Measurements from ENCODE around the gene SEMA6C. TPM values are rescaled to one million over a fixed set of nuclear protein-coding genes. Genes with fewer than 3 reads are reported as not detected.
A peak's percentile ranks its signal among the peaks of the same experiment; 100 is the strongest.

Gene SEMA6C
- total and polyA plus RNA-seq, 2 of the 13 experiments (the other 11 are each of a cell fraction or from before 2014, with no cell fraction given): 1.4 to 2.9 TPM

DNA sequence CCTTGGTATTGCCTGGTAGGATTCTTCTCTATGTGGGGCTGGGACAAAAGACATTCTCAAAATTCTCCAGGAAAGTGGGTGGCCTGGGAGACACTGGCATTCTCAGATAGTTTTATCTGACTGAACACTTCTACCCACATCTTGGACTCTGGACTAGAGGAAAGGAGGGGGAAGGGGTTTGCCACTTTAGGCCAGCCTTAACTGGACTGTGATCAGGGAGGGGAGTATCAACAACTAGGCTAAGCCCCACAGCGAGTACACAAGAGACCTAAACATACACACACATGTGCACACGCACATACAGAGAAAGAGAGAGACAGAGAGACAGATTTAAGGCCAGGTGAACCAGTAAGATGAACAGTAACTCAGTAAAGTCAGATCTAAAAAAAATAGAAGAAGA is 1.2 kb upstream of the SEMA6C start (continued):
- TF ChIP-seq ARNT (IDR thresholded peaks at IDR 0.05): no peak
- TF ChIP-seq RBAK (CRISPR knock-in tag; IDR thresholded peaks at IDR 0.05): no peak
- TF ChIP-seq SNAI1 (CRISPR knock-in tag; IDR thresholded peaks at IDR 0.05; ENCODE audit: borderline replicate concordance): no peak
- TF ChIP-seq PBX2 (CRISPR knock-in tag; IDR thresholded peaks at IDR 0.05): no peak
- TF ChIP-seq FOXP1 (IDR thresholded peaks at IDR 0.05): 0 out of 2 replicates have a peak, but pooled peaks have one; percentile 8
- peak; percentile 65 for TF ChIP-seq FOXP1 (CRISPR knock-in tag; IDR thresholded peaks at IDR 0.05)
- TF ChIP-seq FOXP4 (CRISPR knock-in tag; IDR thresholded peaks at IDR 0.05): peak; percentile 49; the same call in 1 of the 2 replicates
- peak; percentile 50; the same call in 1 of the 2 replicates for TF ChIP-seq MIXL1 (CRISPR knock-in tag; IDR thresholded peaks at IDR 0.05)
- peak; percentile 92 for TF ChIP-seq HNF4A (CRISPR knock-in tag; IDR thresholded peaks at IDR 0.05)
- no peak for TF ChIP-seq MLX (CRISPR knock-in tag; IDR thresholded peaks at IDR 0.05)
- peak; percentile 55; the same call in 1 of the 2 replicates for TF ChIP-seq FOXK1 (CRISPR knock-in tag; IDR thresholded peaks at IDR 0.05; ENCODE audit: borderline replicate concordance, low read depth)
- TF ChIP-seq PITX1 (CRISPR knock-in tag; IDR thresholded peaks at IDR 0.05): peak; percentile 48; the same call in 1 of the 2 replicates
- TF ChIP-seq THAP11 (CRISPR knock-in tag; IDR thresholded peaks at IDR 0.05): peak; percentile 35; the same call in 1 of the 2 replicates
- TF ChIP-seq SPEN (CRISPR knock-in tag; IDR thresholded peaks at IDR 0.05; ENCODE audit: low read depth): 0 out of 2 replicates have a peak, but pooled peaks have one; percentile 41
- TF ChIP-seq XRCC5 (optimal IDR thresholded peaks at IDR 0.05; ENCODE audit: low read length): no peak
- TF ChIP-seq, protein P1, sequence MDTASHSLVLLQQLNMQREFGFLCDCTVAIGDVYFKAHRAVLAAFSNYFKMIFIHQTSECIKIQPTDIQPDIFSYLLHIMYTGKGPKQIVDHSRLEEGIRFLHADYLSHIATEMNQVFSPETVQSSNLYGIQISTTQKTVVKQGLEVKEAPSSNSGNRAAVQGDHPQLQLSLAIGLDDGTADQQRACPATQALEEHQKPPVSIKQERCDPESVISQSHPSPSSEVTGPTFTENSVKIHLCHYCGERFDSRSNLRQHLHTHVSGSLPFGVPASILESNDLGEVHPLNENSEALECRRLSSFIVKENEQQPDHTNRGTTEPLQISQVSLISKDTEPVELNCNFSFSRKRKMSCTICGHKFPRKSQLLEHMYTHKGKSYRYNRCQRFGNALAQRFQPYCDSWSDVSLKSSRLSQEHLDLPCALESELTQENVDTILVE (CRISPR knock-in tag; IDR thresholded peaks at IDR 0.05): no peak
- no peak for TF ChIP-seq JUNB (CRISPR knock-in tag; IDR thresholded peaks at IDR 0.05; ENCODE audit: borderline replicate concordance)
